ENCODE measurements around the gene ORM2. TPM values are rescaled to one million over a fixed set of nuclear protein-coding genes. Genes with fewer than 3 reads are reported as not detected.
"Not testable (repeated sequence)": the region's sequence is repeated elsewhere in the genome, so short reads cannot be mapped to it uniquely, and the experiment has no call there.

Gene ORM2
- total RNA-seq, 1 donor from 2014 or later = not detected

- Histone ChIP-seq H3K36me3 (ENCODE audit: insufficient read depth, low read length) (no peaks in the 10 kb centered on the region), H2AFZ (ENCODE audit: low read depth, low read length) (no peak overlapping the region), H3K4me1 (ENCODE audit: insufficient read depth, low read length) (peaks cover 3% of the 10 kb centered on the region), H4K20me1 (ENCODE audit: insufficient read depth, low read length) (no peaks in the 10 kb centered on the region), H3K4me2 (ENCODE audit: low read length) (no peak overlapping the region), H3K27ac (ENCODE audit: low read depth, low read length) (no peak overlapping the region), H3K9ac (ENCODE audit: low read length) (no peak overlapping the region), H3K4me3 (ENCODE audit: insufficient read depth, low read depth, low read length) (no peak overlapping the region), H3K9me3 (ENCODE audit: insufficient read depth, low read depth, low read length) (no peaks in the 10 kb centered on the region), H3K79me2 (ENCODE audit: insufficient read depth, low read length) (no peaks in the 10 kb centered on the region), H3K27me3 (ENCODE audit: insufficient read depth, low read length) (no peaks in the 10 kb centered on the region)
- TF ChIP-seq CTCF (IDR thresholded peaks at IDR 0.05; ENCODE audit: insufficient read depth, low read depth, low read length) (no peak), EZH2 (IDR thresholded peaks at IDR 0.05; ENCODE audit: insufficient read depth, low read length) (no peak)
- no peak overlapping the region for H3K4me3 Mint-ChIP-seq (ENCODE audit: unreplicated experiment)
- H3K9me3 Mint-ChIP-seq (ENCODE audit: unreplicated experiment) = peaks cover 5% of the 10 kb centered on the region
- peak overlapping the region; percentile 64 for H3K27ac Mint-ChIP-seq (ENCODE audit: unreplicated experiment)
- no peak for DNase-seq (ENCODE audit: low read depth)
- peaks cover under 1% of the 10 kb centered on the region for H3K36me3 Mint-ChIP-seq (ENCODE audit: low read depth, unreplicated experiment)
- peaks cover 7% of the 10 kb centered on the region for H3K27me3 Mint-ChIP-seq (ENCODE audit: low read depth, unreplicated experiment)
- peaks cover 4% of the 10 kb centered on the region for H3K4me1 Mint-ChIP-seq (ENCODE audit: low read depth, unreplicated experiment)
- no peak for FAIRE-seq
Observed at GRCh38 chr9:114317665-114318357, 11.9 kb upstream of the ORM2 start.

DNA sequence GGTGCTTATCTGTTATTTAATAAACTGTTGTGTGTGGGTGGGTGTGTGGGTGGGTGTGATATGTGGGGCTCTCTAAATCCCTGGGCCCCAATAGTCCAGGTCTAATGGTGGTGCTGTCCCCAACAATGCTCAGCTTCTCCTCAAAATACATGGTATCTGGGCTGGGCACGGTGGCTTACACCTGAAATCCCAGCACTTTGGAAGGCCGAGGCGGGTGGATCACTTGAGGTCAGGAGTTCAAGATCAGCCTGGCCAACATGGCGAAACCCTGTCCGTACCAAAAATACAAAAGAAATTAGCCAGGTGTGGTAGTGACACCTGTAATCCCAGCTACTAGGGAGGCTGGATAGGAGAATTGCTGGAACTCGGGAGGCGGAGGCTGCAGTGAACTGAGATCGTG lies 11.3 kb upstream of the ORM2 start:
- Histone ChIP-seq H3K9me3 (ENCODE audit: insufficient read depth, low read depth, low read length) (no peaks in the 10 kb centered on the region), H3K9ac (ENCODE audit: low read length) (no peak overlapping the region), H3K27ac (ENCODE audit: low read depth, low read length) (no peak overlapping the region), H4K20me1 (ENCODE audit: insufficient read depth, low read length) (no peaks in the 10 kb centered on the region), H3K27me3 (ENCODE audit: insufficient read depth, low read length) (no peaks in the 10 kb centered on the region), H3K36me3 (ENCODE audit: insufficient read depth, low read length) (no peaks in the 10 kb centered on the region), H3K4me2 (ENCODE audit: low read length) (no peak overlapping the region), H2AFZ (ENCODE audit: low read depth, low read length) (no peak overlapping the region), H3K4me3 (ENCODE audit: insufficient read depth, low read depth, low read length) (no peak overlapping the region), H3K79me2 (ENCODE audit: insufficient read depth, low read length) (no peaks in the 10 kb centered on the region), H3K4me1 (ENCODE audit: insufficient read depth, low read length) (peaks cover 3% of the 10 kb centered on the region)
- H3K36me3 Mint-ChIP-seq (ENCODE audit: low read depth, unreplicated experiment) = no peaks in the 10 kb centered on the region
- no peak for DNase-seq (ENCODE audit: low read depth)
- TF ChIP-seq CTCF (IDR thresholded peaks at IDR 0.05; ENCODE audit: insufficient read depth, low read depth, low read length) (no peak), EZH2 (IDR thresholded peaks at IDR 0.05; ENCODE audit: insufficient read depth, low read length) (no peak)
- no peak overlapping the region for H3K27ac Mint-ChIP-seq (ENCODE audit: unreplicated experiment)
- H3K27me3 Mint-ChIP-seq (ENCODE audit: low read depth, unreplicated experiment) = peaks cover 7% of the 10 kb centered on the region
- no peak overlapping the region for H3K4me3 Mint-ChIP-seq (ENCODE audit: unreplicated experiment)
- peaks cover 5% of the 10 kb centered on the region for H3K9me3 Mint-ChIP-seq (ENCODE audit: unreplicated experiment)
- no peak for FAIRE-seq
- H3K4me1 Mint-ChIP-seq (ENCODE audit: low read depth, unreplicated experiment) = peaks cover 4% of the 10 kb centered on the region

GRCh38 chr9:114319147-114319546 lies 10.5 kb upstream of the ORM2 start:
- Histone ChIP-seq H3K4me3 (ENCODE audit: insufficient read depth, low read depth, low read length) (no peak overlapping the region), H3K27me3 (ENCODE audit: insufficient read depth, low read length) (no peaks in the 10 kb centered on the region), H3K79me2 (ENCODE audit: insufficient read depth, low read length) (no peaks in the 10 kb centered on the region), H3K4me2 (ENCODE audit: low read length) (no peak overlapping the region), H3K27ac (ENCODE audit: low read depth, low read length) (no peak overlapping the region), H3K36me3 (ENCODE audit: insufficient read depth, low read length) (no peaks in the 10 kb centered on the region), H4K20me1 (ENCODE audit: insufficient read depth, low read length) (no peaks in the 10 kb centered on the region), H3K9me3 (ENCODE audit: insufficient read depth, low read depth, low read length) (no peaks in the 10 kb centered on the region), H2AFZ (ENCODE audit: low read depth, low read length) (no peak overlapping the region), H3K9ac (ENCODE audit: low read length) (no peak overlapping the region), H3K4me1 (ENCODE audit: insufficient read depth, low read length) (peaks cover 3% of the 10 kb centered on the region)
- Mint-ChIP-seq H3K27ac (ENCODE audit: unreplicated experiment) (peak overlapping the region; percentile 49), H3K4me3 (ENCODE audit: unreplicated experiment) (no peak overlapping the region), H3K4me1 (ENCODE audit: low read depth, unreplicated experiment) (peaks cover 4% of the 10 kb centered on the region), H3K27me3 (ENCODE audit: low read depth, unreplicated experiment) (peaks cover 7% of the 10 kb centered on the region), H3K9me3 (ENCODE audit: unreplicated experiment) (peaks cover 5% of the 10 kb centered on the region), H3K36me3 (ENCODE audit: low read depth, unreplicated experiment) (no peaks in the 10 kb centered on the region)
- DNase-seq (ENCODE audit: low read depth) (no peak), FAIRE-seq (no peak)
- TF ChIP-seq CTCF (IDR thresholded peaks at IDR 0.05; ENCODE audit: insufficient read depth, low read depth, low read length) = no peak
- no peak for TF ChIP-seq EZH2 (IDR thresholded peaks at IDR 0.05; ENCODE audit: insufficient read depth, low read length)

DNA sequence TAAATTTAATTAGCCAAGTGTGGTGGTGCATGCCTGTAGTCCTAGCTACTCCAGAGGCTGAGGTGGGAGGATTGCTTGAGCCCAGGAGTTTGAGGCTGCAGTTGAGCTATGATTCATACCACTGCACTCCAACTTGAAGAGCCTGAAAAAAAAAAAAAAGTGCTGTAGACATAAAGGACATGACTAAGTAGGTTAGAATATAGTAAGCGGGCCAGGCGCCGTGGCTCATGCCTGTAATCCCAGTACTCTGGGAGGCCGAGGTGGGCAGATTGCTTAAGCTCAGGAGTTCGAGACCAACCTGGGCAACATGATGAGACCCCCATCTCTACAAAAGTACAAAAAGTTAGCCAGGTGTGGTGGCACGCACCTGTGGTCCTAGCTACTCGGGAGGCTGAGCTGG lies 9.0 kb upstream of the ORM2 start:
- not testable (repeated sequence) for H3K4me3 Mint-ChIP-seq (ENCODE audit: unreplicated experiment); H3K27me3 Mint-ChIP-seq (ENCODE audit: low read depth, unreplicated experiment); H3K4me3 ChIP-seq (ENCODE audit: insufficient read depth, low read depth, low read length); H3K27ac Mint-ChIP-seq (ENCODE audit: unreplicated experiment); H3K27ac ChIP-seq (ENCODE audit: low read depth, low read length); H3K9me3 ChIP-seq (ENCODE audit: insufficient read depth, low read depth, low read length); H3K4me1 Mint-ChIP-seq (ENCODE audit: low read depth, unreplicated experiment); H3K4me1 ChIP-seq (ENCODE audit: insufficient read depth, low read length); H3K36me3 Mint-ChIP-seq (ENCODE audit: low read depth, unreplicated experiment); H3K79me2 ChIP-seq (ENCODE audit: insufficient read depth, low read length); H2AFZ ChIP-seq (ENCODE audit: low read depth, low read length); H3K4me2 ChIP-seq (ENCODE audit: low read length); H3K9me3 Mint-ChIP-seq (ENCODE audit: unreplicated experiment); H3K36me3 ChIP-seq (ENCODE audit: insufficient read depth, low read length); H3K27me3 ChIP-seq (ENCODE audit: insufficient read depth, low read length); H3K9ac ChIP-seq (ENCODE audit: low read length); FAIRE-seq; H4K20me1 ChIP-seq (ENCODE audit: insufficient read depth, low read length)
- peak; percentile 71 for DNase-seq (ENCODE audit: low read depth)

Measured in astrocyte (in vitro differentiated cells and primary cell).